IPS-15b (cell line): ENCODE results near the gene PPP1R14C.

Experiments used
- H3K27me3 ChIP-seq: one replicate; pipeline ENCODE4 v1.6.1; 2013; ENCODE audit warnings: low read length; ENCODE audit not compliant: control insufficient read depth, insufficient read depth
- H3K36me3 ChIP-seq: one replicate; pipeline ENCODE4 v1.6.1; 2013; ENCODE audit warnings: low read length; ENCODE audit not compliant: control insufficient read depth, insufficient read depth
- H3K4me1 ChIP-seq: one replicate; pipeline ENCODE4 v1.6.1; 2013; ENCODE audit warnings: mild to moderate bottlenecking, low read length; ENCODE audit not compliant: control insufficient read depth, insufficient read depth
- H3K4me3 ChIP-seq: one replicate; pipeline ENCODE4 v1.5.1; 2013; ENCODE audit warnings: low read depth, low read length
- H3K9ac ChIP-seq: one replicate; pipeline ENCODE4 v1.6.1; 2013; ENCODE audit warnings: low read depth, mild to moderate bottlenecking, low read length
- H3K9me3 ChIP-seq: one replicate; pipeline ENCODE4 v1.6.1; 2013; ENCODE audit warnings: mild to moderate bottlenecking, low read length; ENCODE audit not compliant: control insufficient read depth, insufficient read depth

Gene PPP1R14C

DNA sequence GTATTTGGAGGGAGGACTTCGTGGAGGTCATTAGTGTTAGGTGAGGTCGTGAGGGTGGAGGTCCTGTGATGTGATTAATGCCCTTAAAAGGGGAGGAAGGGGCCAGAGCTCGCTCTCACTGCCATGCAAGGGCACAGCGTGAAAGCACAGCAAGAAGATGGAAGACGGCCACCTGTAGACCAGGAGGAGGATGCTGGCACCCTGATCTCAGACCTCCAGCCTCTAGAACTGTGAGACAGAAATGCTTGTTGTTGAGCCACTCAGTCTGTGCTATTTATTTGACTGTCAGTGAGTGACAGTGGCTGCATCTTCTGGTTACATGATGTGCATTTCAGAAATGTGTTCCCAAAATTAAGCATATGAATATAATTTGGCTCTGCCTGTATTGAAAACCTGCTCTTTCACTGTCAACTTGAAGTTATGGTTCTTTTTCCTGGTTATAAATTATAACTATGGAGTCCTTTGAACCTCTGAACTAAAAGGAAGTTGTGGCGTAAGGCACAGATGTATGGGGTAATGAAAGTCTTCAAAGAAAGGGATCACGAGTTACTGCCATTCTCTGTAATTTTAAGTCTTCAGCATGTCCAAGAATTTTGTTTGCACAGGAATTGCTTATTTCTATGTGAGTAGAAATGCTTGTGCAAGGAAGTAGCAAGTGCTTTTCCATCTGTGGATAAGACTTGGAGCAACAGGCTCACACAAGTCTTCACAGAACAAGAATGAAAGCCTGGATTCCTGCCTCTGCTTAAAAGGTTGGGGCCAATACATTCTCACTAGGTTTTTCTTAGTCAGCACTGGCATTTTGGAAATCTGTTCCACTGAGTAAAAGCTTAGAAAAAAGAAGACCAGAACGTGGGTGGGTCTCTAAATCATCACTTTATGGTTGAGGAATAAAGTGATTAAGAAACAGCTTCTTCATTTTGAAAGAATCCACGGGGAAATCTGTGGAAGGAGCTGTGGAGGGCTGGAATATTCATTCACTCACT lies 10.3 kb downstream of the PPP1R14C start:
- no peaks in the 10 kb centered on the region for H3K9me3 ChIP-seq
- no peak overlapping the region for H3K9ac ChIP-seq
- peaks cover 12% of the 10 kb centered on the region for H3K4me1 ChIP-seq
- no peaks in the 10 kb centered on the region for H3K36me3 ChIP-seq
- H3K4me3 ChIP-seq: no peak overlapping the region
- peaks cover 45% of the 10 kb centered on the region for H3K27me3 ChIP-seq

DNA sequence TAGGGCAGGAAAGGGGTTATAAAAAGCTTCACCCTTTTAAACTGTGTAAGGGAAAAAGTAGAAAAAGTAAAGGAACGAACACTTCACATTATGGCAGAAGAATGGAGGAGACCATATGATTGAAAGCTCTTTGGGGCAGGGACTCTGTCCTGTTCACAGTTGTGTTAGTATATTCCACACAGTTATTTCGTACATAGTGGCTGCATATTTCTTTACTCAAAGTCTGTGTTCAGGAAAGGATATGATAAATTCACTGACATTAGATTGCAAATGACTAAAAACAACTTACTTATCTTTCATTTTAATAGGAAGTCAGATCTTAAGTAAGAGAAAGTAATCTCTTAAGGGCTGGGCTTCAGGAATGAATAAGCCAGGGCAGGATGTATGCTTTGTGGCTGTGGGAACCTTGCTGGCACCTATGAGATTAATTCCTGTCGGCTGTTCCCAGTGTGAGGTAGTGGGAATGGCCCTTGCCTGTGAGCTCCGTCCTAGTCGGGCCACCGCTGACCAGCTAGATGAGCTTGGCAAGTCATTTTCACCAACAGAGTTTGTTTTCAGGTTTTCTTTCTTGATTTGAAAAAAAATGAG lies 11.2 kb downstream of the PPP1R14C start:
- peaks cover 12% of the 10 kb centered on the region for H3K4me1 ChIP-seq
- H3K27me3 ChIP-seq: peaks cover 39% of the 10 kb centered on the region
- H3K9ac ChIP-seq: no peak overlapping the region
- H3K36me3 ChIP-seq: no peaks in the 10 kb centered on the region
- no peaks in the 10 kb centered on the region for H3K9me3 ChIP-seq
- no peak overlapping the region for H3K4me3 ChIP-seq

DNA sequence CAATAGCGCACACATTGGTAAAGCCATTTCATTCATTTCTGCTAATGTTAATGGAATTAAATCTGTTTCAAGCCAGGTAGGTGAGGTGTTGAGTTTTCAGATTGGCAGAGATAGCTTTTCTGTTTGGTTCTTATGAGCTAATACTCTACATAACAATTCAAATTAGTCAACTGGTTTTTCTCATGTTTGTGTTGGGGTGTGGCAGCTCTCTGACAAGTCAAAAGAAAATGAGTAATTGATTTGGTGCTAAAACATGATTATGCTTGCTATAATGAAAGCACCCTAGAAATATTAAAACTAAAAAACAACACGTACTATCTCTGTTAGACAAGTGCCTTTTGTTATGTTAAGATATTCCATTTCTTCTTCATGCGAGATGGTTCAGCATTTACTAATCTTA lies 13.6 kb downstream of the PPP1R14C start:
- Histone ChIP-seq H3K9ac (no peak overlapping the region), H3K27me3 (peaks cover 20% of the 10 kb centered on the region), H3K9me3 (no peaks in the 10 kb centered on the region), H3K4me1 (no peaks in the 10 kb centered on the region), H3K4me3 (no peak overlapping the region), H3K36me3 (no peaks in the 10 kb centered on the region)

DNA sequence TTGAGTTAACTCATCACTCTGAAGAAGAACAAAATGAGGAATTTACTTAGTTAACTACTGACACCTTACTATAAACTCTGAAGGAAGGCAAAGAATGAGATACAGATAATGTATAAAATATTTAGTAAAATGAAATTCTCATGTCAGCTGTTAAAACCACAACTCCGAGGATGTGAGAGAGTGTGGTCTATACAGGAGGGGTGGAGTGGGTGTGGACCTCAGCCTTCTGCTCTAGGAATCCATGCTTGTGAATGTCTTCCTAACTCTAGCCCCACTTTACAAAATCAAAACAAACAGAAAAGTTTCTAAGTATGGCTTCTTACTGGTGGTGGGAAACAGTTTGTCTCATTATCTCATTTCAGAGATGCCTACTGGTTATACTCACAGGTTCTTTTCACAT lies 14.2 kb downstream of the PPP1R14C start:
- H3K4me3 ChIP-seq: no peak overlapping the region
- H3K36me3 ChIP-seq: no peaks in the 10 kb centered on the region
- H3K9ac ChIP-seq: no peak overlapping the region
- H3K4me1 ChIP-seq: no peaks in the 10 kb centered on the region
- H3K27me3 ChIP-seq: peaks cover 19% of the 10 kb centered on the region
- no peaks in the 10 kb centered on the region for H3K9me3 ChIP-seq

DNA sequence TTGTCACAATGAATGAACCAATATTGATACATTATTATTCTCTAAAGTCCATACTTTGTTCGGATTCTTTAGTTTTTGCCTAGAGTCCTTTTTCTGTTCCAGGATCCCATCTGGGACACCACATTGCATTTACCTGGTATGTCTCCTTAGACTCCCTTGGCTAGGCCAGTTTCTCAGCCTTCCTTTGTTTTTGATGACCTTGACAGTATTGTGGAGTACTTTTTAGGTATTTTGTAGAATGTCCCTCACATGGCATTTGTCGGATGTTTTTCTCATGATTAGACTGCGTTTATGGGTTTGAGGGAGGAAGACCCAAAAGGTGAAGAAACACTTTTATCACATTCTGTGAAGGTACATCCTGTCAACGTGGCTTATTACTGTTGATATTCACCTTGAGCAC lies 16.9 kb downstream of the PPP1R14C start:
- Histone ChIP-seq H3K9ac (no peak overlapping the region), H3K27me3 (no peaks in the 10 kb centered on the region), H3K9me3 (no peaks in the 10 kb centered on the region), H3K36me3 (no peaks in the 10 kb centered on the region), H3K4me3 (no peak overlapping the region), H3K4me1 (no peaks in the 10 kb centered on the region)

DNA sequence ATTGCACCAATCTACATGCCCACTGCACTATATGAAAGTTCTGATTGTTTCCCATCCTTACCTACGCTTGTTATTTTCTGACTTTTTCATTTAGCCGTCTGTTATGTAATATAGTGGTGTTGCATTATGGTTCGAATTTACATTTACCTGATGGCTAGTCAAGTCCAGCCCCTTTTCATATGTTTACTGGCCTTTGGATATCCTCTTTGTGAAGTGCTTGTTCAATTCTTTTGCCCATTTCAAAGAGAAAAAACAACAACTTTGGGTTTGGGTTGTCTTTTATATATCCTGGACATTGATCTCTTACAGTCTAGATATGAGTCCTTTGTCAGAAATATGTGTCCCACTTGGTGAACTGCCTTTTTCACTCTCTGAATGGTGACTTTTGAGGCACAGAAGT lies 21.1 kb downstream of the PPP1R14C start:
- H3K4me3 ChIP-seq: no peak overlapping the region

DNA sequence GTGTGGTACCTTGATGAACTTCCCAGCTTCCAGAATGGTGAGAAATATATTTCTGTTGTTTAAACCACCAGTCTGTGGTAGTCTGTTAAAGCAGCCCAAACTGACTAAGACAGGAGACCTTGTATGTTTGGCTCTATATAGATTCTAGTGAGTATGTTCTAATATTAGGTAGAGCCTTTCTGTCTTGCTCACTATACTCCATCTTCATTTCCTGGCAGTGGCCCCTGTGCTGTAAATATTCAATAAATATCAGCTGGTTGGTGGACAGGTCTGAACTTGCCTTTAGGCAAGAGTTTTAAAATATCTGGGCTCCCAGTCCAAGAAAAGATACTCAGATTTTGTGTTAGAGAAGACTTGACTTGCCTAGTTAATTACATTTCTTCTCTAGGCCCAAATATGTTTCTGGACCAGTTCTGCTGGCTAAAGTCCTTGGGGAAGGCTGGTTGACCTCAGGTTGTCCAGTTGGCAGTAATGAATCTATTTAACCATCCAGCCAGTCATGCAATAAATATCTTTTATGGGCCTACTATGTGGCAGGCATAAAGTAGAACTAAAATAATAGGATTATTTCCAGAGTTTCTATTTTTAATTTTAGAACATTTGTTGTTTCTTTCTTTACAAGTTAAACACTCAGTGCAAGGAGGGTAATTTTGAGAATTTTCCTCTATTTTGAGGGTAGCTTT lies 22.3 kb downstream of the PPP1R14C start:
- no peaks in the 10 kb centered on the region for H3K4me1 ChIP-seq
- H3K4me3 ChIP-seq: no peak overlapping the region
- no peaks in the 10 kb centered on the region for H3K27me3 ChIP-seq
- no peaks in the 10 kb centered on the region for H3K36me3 ChIP-seq
- H3K9me3 ChIP-seq: no peaks in the 10 kb centered on the region
- no peak overlapping the region for H3K9ac ChIP-seq

More for the DNA sequence above, 21.1 kb downstream of the PPP1R14C start:
- Histone ChIP-seq H3K9ac (no peak overlapping the region), H3K9me3 (no peaks in the 10 kb centered on the region), H3K36me3 (no peaks in the 10 kb centered on the region), H3K27me3 (no peaks in the 10 kb centered on the region), H3K4me1 (no peaks in the 10 kb centered on the region)

DNA sequence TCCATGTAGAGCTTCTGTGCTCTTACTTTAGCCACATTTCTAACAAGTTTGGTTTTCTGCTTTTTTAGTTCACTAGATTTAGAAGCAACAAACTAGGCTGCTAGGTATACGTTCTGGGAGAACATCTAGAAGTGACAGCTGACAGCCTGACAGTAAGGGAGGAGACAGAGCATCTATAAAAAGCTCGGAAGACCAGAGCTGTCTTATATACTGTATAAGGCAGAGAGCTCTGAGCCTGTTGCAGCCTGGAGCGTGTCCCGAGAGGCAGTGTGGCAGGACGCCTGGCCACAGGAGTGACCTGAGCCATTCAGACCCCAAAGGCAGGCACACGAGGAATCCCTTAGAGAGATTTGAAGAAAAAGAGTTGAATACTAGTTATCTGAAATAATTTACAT lies 24.6 kb downstream of the PPP1R14C start:
- Histone ChIP-seq H3K4me3 (no peak overlapping the region), H3K9me3 (no peaks in the 10 kb centered on the region), H3K9ac (no peak overlapping the region), H3K4me1 (no peaks in the 10 kb centered on the region), H3K27me3 (no peaks in the 10 kb centered on the region), H3K36me3 (no peaks in the 10 kb centered on the region)

DNA sequence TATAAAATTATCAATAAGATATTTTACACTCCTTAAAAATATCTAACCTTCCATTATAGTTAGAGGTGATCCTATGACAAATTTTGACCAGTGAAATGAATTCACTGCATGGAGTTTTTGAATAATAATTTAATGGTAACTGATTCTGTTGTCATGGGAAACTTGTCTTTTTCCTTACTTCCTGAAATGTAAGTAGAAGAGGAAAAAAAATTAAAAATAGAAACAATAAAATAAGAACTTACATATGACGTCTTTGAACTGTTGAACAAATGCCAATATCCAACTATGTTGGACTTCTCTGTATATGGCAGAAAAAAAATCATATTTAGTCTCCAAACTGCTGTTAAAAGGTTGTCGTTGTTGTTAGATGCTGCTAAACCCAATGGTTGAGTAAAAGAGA lies 26.3 kb downstream of the PPP1R14C start:
- Histone ChIP-seq H3K4me3 (no peak overlapping the region), H3K9ac (no peak overlapping the region), H3K27me3 (no peaks in the 10 kb centered on the region), H3K4me1 (no peaks in the 10 kb centered on the region), H3K36me3 (no peaks in the 10 kb centered on the region), H3K9me3 (no peaks in the 10 kb centered on the region)

DNA sequence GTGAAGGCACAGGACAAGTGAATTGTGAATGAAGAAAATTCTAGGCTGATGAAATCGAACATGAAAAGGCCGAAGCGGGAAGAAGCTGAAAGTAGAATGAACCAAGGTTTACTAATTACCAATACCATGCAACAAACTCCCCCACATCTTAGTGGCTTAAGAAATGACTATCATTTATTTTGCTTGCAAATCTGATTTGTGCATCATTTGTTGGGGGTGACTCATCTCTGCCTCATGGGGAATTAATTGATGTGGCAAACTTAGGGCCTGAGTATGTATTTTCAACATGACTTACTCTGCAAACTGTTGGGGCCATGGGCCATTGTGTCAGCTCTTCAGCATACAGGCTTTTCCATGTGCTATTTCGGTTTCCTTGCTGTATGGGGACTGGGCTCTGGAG lies 26.8 kb downstream of the PPP1R14C start:
- H3K4me3 ChIP-seq: no peak overlapping the region
- H3K27me3 ChIP-seq: no peaks in the 10 kb centered on the region
- no peaks in the 10 kb centered on the region for H3K36me3 ChIP-seq
- H3K9ac ChIP-seq: no peak overlapping the region
- H3K4me1 ChIP-seq: no peaks in the 10 kb centered on the region
- H3K9me3 ChIP-seq: no peaks in the 10 kb centered on the region

DNA sequence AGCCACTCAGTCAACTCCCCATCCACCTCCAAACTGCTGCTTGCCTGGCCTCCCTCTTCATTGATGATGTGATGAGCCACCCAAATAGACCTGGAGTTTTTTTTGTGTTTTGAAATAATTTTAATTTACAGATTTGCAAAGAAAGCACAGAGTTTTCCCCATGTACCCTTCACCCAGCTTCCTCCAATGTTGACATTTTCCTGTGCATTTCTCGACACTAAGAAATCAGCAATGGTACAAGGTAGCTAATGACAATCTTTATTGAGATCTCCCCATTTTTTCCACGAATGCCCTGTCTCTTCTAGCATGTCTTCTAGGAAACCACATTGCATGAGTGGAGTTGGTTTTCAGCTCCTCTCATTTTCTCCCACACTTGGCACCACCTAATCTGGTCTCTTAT lies 30.1 kb downstream of the PPP1R14C start:
- H3K4me3 ChIP-seq: no peak overlapping the region
- no peaks in the 10 kb centered on the region for H3K36me3 ChIP-seq
- H3K27me3 ChIP-seq: no peaks in the 10 kb centered on the region
- H3K4me1 ChIP-seq: no peaks in the 10 kb centered on the region
- H3K9ac ChIP-seq: no peak overlapping the region
- H3K9me3 ChIP-seq: no peaks in the 10 kb centered on the region
